ENCODE results near the gene ACE. TPM values are rescaled to one million over a fixed set of nuclear protein-coding genes. Genes with fewer than 3 reads are reported as not detected.

Gene ACE
- total RNA-seq, 1 donor from 2014 or later: 3.6 TPM

DNA sequence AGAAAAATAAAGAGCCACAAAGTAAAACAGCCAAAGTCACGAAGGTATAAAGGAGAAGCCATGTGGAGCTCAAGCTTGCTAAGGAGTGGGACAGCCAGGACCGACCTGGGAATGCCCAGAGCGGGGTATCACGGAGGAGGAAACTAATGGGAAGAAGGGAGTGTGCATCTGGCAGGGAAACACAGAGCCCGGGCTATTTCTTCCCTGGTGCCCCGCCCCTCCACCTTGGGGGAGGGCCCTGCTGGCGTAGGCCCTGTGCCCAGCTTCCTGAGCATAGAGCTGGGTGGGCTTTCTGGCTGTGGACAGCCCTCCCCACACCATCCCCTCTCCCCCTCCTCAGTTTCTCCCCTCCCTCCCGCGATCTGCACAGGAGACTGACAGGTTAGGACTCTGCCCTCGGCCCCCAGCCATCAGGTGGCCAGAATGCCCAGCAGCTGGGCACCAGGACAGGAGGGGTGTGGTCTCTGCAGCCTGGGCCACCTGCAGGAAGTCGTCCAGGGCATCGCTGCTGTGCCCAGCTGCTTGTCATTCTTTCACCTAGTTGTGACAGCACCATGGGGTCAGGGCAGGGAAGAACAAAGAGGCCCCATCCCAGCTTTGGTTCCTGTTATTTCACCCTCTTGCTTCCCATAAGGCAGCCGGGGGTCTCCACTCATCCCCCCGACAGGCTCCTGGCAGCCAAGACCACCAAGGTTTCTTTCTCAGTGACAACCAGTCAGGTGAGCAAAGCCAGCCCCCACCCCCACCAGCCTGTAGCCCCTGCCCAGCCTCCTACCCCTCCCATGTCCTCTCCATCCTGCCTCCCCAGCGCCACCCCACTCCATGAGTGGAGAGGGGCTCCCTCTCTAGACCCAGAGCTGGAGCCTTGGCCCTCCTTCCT, 66.3 kb downstream of the ACE start:
- TF ChIP-seq, protein P1, sequence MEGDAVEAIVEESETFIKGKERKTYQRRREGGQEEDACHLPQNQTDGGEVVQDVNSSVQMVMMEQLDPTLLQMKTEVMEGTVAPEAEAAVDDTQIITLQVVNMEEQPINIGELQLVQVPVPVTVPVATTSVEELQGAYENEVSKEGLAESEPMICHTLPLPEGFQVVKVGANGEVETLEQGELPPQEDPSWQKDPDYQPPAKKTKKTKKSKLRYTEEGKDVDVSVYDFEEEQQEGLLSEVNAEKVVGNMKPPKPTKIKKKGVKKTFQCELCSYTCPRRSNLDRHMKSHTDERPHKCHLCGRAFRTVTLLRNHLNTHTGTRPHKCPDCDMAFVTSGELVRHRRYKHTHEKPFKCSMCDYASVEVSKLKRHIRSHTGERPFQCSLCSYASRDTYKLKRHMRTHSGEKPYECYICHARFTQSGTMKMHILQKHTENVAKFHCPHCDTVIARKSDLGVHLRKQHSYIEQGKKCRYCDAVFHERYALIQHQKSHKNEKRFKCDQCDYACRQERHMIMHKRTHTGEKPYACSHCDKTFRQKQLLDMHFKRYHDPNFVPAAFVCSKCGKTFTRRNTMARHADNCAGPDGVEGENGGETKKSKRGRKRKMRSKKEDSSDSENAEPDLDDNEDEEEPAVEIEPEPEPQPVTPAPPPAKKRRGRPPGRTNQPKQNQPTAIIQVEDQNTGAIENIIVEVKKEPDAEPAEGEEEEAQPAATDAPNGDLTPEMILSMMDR (conservative IDR thresholded peaks at IDR 0.05): no peak
- DNase-seq (ENCODE audit: extremely low spot score, unreplicated experiment): no peak

DNA sequence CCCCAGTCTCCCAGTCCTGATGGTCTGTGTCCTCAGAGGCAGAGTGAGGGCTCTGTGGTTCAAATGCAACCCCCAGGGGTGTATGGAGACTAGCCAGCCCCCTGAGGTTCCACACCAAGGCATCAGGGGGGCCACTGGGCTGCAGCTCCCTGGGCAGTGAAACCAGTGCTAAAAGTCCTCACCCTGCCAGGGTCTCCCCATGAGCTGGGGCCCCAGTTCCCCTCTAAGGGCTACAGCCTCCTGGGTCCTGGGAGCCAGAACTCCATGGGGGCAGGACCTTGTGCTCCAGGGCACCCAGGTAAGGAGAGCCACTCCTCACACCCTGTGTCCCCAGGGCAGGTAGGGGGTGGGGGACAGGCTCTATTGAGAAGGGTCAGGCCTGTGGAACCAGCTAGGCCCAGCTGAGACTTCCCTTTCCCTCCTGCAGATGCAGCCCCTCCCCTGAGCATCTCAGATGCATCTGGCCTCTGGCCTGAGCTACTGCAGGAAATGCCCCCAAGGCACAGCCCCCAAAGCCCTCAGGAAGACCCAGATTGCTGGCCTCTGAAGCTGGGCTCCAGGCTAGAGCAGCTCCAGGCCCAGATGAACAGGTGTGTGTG, 67.1 kb downstream of the ACE start:
- TF ChIP-seq, protein P1 (conservative IDR thresholded peaks at IDR 0.05): no peak
- no peak for DNase-seq (ENCODE audit: extremely low spot score, unreplicated experiment)

More for the DNA sequence above, 66.3 kb downstream of the ACE start:
- Mint-ChIP-seq H3K27me3 (peaks cover 20% of the 10 kb centered on the region), H3K36me3 (no peaks in the 10 kb centered on the region), H3K9me3 (no peaks in the 10 kb centered on the region), H3K27ac (no peak overlapping the region), H3K4me1 (ENCODE audit: unreplicated experiment) (no peaks in the 10 kb centered on the region), H3K4me3 (no peak overlapping the region)

DNA sequence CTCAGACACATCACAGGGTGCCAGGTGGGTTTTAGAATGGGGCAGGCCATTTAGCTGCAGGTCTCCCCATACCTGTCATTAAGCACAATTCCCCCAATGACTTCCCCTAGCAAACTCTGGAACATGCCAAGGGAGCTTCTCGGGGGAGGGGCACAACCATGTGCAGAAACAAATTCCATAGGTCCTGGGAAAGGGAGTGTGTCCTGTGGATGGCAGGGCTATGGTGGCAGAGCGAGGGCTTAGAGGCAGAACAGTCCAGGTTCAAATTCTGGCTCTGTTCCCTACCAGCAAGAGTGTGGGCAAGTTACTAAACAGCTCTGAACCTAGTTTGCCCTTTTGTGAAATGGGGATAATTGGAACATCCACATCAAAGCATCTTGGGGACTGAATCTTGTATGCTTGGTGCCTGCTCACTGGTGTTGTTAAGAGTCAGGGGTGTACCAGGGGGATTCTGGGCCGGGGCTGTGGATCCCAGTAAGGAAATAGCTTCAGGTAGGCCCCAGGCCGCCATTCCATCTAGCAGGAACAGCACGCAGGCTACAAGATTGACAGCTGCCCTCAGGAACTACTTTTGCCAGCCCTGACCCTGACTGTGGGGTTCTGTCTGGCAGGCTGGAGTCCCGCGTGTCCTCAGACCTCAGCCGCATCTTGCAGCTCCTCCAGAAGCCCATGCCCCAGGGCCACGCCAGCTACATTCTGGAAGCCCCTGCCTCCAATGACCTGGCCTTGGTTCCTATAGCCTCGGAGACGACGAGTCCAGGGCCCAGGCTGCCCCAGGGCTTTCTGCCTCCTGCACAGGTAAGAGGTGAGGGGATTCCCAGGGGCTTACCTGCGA, 67.8 kb downstream of the ACE start:
- no peaks in the 10 kb centered on the region for H3K9me3 Mint-ChIP-seq
- H3K27ac Mint-ChIP-seq: no peak overlapping the region
- H3K4me1 Mint-ChIP-seq (ENCODE audit: unreplicated experiment): no peaks in the 10 kb centered on the region
- DNase-seq (ENCODE audit: extremely low spot score, unreplicated experiment): no peak
- H3K4me3 Mint-ChIP-seq: no peak overlapping the region
- TF ChIP-seq, protein P1 (conservative IDR thresholded peaks at IDR 0.05): no peak
- peaks cover 6% of the 10 kb centered on the region for H3K27me3 Mint-ChIP-seq
- no peaks in the 10 kb centered on the region for H3K36me3 Mint-ChIP-seq

More for the DNA sequence above, 67.1 kb downstream of the ACE start:
- H3K27me3 Mint-ChIP-seq: peaks cover 13% of the 10 kb centered on the region
- no peaks in the 10 kb centered on the region for H3K36me3 Mint-ChIP-seq
- H3K27ac Mint-ChIP-seq: no peak overlapping the region
- no peak overlapping the region for H3K4me3 Mint-ChIP-seq
- H3K9me3 Mint-ChIP-seq: no peaks in the 10 kb centered on the region
- H3K4me1 Mint-ChIP-seq (ENCODE audit: unreplicated experiment): no peaks in the 10 kb centered on the region

DNA sequence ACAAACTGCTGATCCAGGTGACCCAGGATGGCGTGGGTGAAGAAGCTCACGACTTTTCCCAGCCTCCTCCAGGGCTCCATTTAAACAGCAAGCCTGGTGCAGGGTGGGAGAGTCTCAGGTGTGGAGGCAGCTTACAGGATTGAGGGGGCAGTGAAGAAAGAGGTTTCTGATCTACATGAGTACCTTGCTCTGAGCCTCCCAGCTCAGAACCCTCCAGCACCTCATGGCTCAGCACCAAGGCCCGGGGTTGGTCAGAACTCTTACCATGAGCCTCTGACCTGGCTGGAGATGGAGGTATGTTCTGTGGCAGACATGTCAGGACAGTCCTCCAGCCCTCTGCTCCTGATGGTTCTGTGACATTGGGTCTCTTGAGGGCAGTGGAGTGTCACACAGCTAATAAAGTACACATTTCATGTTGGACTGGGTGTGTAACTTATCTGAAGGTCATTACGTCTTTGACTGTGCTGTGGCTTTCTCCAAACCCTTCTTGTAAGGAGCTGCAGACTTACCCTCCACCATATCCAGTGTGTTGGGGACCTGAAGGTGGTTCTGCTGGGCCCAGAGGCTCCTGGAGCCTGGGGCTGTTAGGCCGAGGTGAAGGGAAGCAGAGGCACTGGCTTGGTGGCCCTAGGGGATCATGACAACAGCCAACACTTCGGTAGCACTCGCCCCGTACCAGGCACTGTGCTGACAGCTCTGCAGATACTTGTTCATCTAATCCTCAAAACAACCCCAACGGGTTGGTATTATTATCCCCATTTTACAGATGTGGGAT, 69.6 kb downstream of the ACE start:
- no peak overlapping the region for H3K27ac Mint-ChIP-seq
- no peak for DNase-seq (ENCODE audit: extremely low spot score, unreplicated experiment)
- H3K4me1 Mint-ChIP-seq (ENCODE audit: unreplicated experiment): no peaks in the 10 kb centered on the region
- H3K27me3 Mint-ChIP-seq: no peaks in the 10 kb centered on the region
- TF ChIP-seq, protein P1 (conservative IDR thresholded peaks at IDR 0.05): no peak
- H3K9me3 Mint-ChIP-seq: no peaks in the 10 kb centered on the region
- no peak overlapping the region for H3K4me3 Mint-ChIP-seq
- no peaks in the 10 kb centered on the region for H3K36me3 Mint-ChIP-seq

DNA sequence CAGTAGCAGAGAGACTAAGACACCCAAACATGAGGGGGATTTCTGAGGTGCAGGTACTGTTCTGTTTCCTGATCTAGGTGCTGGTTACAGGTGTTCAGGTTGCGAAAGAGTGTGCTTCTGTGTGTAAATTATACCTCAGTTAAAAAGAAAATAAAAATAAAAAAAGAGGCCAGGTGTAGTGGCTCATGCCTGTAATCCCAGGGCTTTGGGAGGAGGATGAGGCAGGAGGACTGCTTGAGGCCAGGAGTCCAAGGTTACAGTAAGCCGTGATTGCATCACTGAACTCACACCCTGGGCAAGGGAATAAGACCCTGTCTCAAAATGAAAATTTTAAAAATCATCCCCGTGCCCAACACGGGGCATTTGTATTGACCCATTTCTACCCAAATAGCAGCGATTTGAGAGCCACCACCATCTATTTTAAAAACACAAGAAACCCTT, 70.2 kb downstream of the ACE start:
- no peak for DNase-seq (ENCODE audit: extremely low spot score, unreplicated experiment)
- TF ChIP-seq, protein P1 (conservative IDR thresholded peaks at IDR 0.05): no peak
- Mint-ChIP-seq H3K27me3 (no peaks in the 10 kb centered on the region), H3K36me3 (no peaks in the 10 kb centered on the region), H3K27ac (no peak overlapping the region), H3K4me3 (no peak overlapping the region), H3K4me1 (ENCODE audit: unreplicated experiment) (peaks cover 4% of the 10 kb centered on the region), H3K9me3 (no peaks in the 10 kb centered on the region)

Measured in type B pancreatic cell (in vitro differentiated cells).